Measurements from ENCODE around the gene RREB1.

The RREB1 gene

GRCh38 chr6:7138046-7138531 lies 30.3 kb downstream of the RREB1 start:
- TF ChIP-seq CTCF (IDR thresholded peaks at IDR 0.05; ENCODE audit: borderline replicate concordance, extremely low read depth, low read length, poor library complexity, severe bottlenecking) (no peak), EZH2 (IDR thresholded peaks at IDR 0.05; ENCODE audit: borderline replicate concordance, low read depth, low read length, severe bottlenecking) (no peak)
- Histone ChIP-seq H3K4me3 (ENCODE audit: low read depth in 1 of 2, low read length in 2 of 2) (peak overlapping the region in 1 of 2 experiments; percentile 49; a peak in 2 of 4 replicates), H3K4me1 (ENCODE audit: insufficient read depth, low read length) (peaks cover 55% of the 10 kb centered on the region), H3K9ac (ENCODE audit: low read depth, low read length) (peak overlapping the region; percentile 41), H3K4me2 (ENCODE audit: insufficient read depth, low read length) (peak overlapping the region; percentile 70), H2AFZ (ENCODE audit: low read depth, low read length) (0 out of 2 replicates have a peak overlapping the region, but pooled peaks have one; percentile 60), H3K9me3 (ENCODE audit: insufficient read depth, low read length, severe bottlenecking) (no peaks in the 10 kb centered on the region), H3K79me2 (ENCODE audit: insufficient read depth, low read length) (peaks cover 97% of the 10 kb centered on the region), H3K27ac (ENCODE audit: low read length) (peak overlapping the region; percentile 67), H3K27me3 (ENCODE audit: insufficient read depth, low read length, poor library complexity) (no peaks in the 10 kb centered on the region), H4K20me1 (ENCODE audit: insufficient read depth, low read length) (peaks cover 59% of the 10 kb centered on the region), H3K36me3 (ENCODE audit: insufficient read depth, low read length) (no peaks in the 10 kb centered on the region)
- ATAC-seq (ENCODE audit: insufficient read depth, low read depth) (no peak), DNase-seq (no peak)

- Histone ChIP-seq H3K4me2 (ENCODE audit: insufficient read depth, low read length) (no peak overlapping the region), H3K36me3 (ENCODE audit: insufficient read depth, low read length) (no peaks in the 10 kb centered on the region), H3K9ac (ENCODE audit: low read depth, low read length) (no peak overlapping the region), H3K79me2 (ENCODE audit: insufficient read depth, low read length) (peaks cover 97% of the 10 kb centered on the region), H2AFZ (ENCODE audit: low read depth, low read length) (no peak overlapping the region), H3K4me3 (ENCODE audit: low read depth in 1 of 2, low read length in 2 of 2) (no peak overlapping the region), H3K27me3 (ENCODE audit: insufficient read depth, low read length, poor library complexity) (no peaks in the 10 kb centered on the region), H3K4me1 (ENCODE audit: insufficient read depth, low read length) (peaks cover 55% of the 10 kb centered on the region), H3K27ac (ENCODE audit: low read length) (no peak overlapping the region), H3K9me3 (ENCODE audit: insufficient read depth, low read length, severe bottlenecking) (no peaks in the 10 kb centered on the region), H4K20me1 (ENCODE audit: insufficient read depth, low read length) (peaks cover 61% of the 10 kb centered on the region)
- DNase-seq (no peak), ATAC-seq (ENCODE audit: insufficient read depth, low read depth) (no peak)
- no peak for TF ChIP-seq EZH2 (IDR thresholded peaks at IDR 0.05; ENCODE audit: borderline replicate concordance, low read depth, low read length, severe bottlenecking)
- no peak for TF ChIP-seq CTCF (IDR thresholded peaks at IDR 0.05; ENCODE audit: borderline replicate concordance, extremely low read depth, low read length, poor library complexity, severe bottlenecking)
These were observed 31.2 kb downstream of the RREB1 start for GRCh38 chr6:7138921-7139358.

- Histone ChIP-seq H2AFZ (ENCODE audit: low read depth, low read length) (no peak overlapping the region), H3K79me2 (ENCODE audit: insufficient read depth, low read length) (peaks cover 97% of the 10 kb centered on the region), H3K4me2 (ENCODE audit: insufficient read depth, low read length) (peak overlapping the region; percentile 82), H3K9ac (ENCODE audit: low read depth, low read length) (no peak overlapping the region; the same call in 1 of the 2 replicates), H3K9me3 (ENCODE audit: insufficient read depth, low read length, severe bottlenecking) (no peaks in the 10 kb centered on the region), H3K27ac (ENCODE audit: low read length) (no peak overlapping the region), H4K20me1 (ENCODE audit: insufficient read depth, low read length) (peaks cover 59% of the 10 kb centered on the region), H3K36me3 (ENCODE audit: insufficient read depth, low read length) (no peaks in the 10 kb centered on the region), H3K4me1 (ENCODE audit: insufficient read depth, low read length) (peaks cover 55% of the 10 kb centered on the region), H3K27me3 (ENCODE audit: insufficient read depth, low read length, poor library complexity) (no peaks in the 10 kb centered on the region), H3K4me3 (ENCODE audit: low read depth in 1 of 2, low read length in 2 of 2) (peak overlapping the region in 1 of 2 experiments; percentile 68; a peak in 1 of 4 replicates)
- DNase-seq (no peak), ATAC-seq (ENCODE audit: insufficient read depth, low read depth) (no peak)
- TF ChIP-seq EZH2 (IDR thresholded peaks at IDR 0.05; ENCODE audit: borderline replicate concordance, low read depth, low read length, severe bottlenecking) (no peak), CTCF (IDR thresholded peaks at IDR 0.05; ENCODE audit: borderline replicate concordance, extremely low read depth, low read length, poor library complexity, severe bottlenecking) (no peak)
These were observed 32.2 kb downstream of the RREB1 start for GRCh38 chr6:7139835-7140470.
